ENCODE data around the gene RIT2. TPM values are rescaled to one million over a fixed set of nuclear protein-coding genes. Genes with fewer than 3 reads are reported as not detected.

The RIT2 gene
- polyA plus RNA-seq, 4 donors, result 0.27 TPM; not detected in 3

- FAIRE-seq, result no peak
Observed at GRCh38 chr18:42950732-42951131, 164.8 kb downstream of the RIT2 start.

GRCh38 chr18:42948831-42949230, 166.7 kb downstream of the RIT2 start:
- no peaks in the 10 kb centered on the region for H3K27me3 ChIP-seq (ENCODE audit: control insufficient read depth in 3 of 3, insufficient read depth in 3 of 3, low read length in 3 of 3)
- H3K9me3 ChIP-seq (ENCODE audit: control insufficient read depth in 2 of 2, insufficient read depth in 1 of 2, low read depth in 1 of 2, low read length in 1 of 2), result no peaks in the 10 kb centered on the region
- H3K36me3 ChIP-seq (ENCODE audit: control insufficient read depth in 3 of 3, insufficient read depth in 2 of 3, low read depth in 1 of 3, low read length in 3 of 3), result no peaks in the 10 kb centered on the region
- FAIRE-seq (no peak), DNase-seq (no peak)
- H3K4me1 ChIP-seq (ENCODE audit: control insufficient read depth in 3 of 3, insufficient read depth in 2 of 3, low read depth in 1 of 3, low read length in 2 of 3), result no peaks in the 10 kb centered on the region
- H3K27ac ChIP-seq (ENCODE audit: low read depth in 1 of 3, low read length in 2 of 3), result no peak overlapping the region
- 73 to 85% (median 76%) methylated on average over 1 of the region's 1 CpG for WGBS, 3 donors
- no peak overlapping the region for H3K4me3 ChIP-seq (ENCODE audit: low read depth in 1 of 3, low read length in 3 of 3)

More at GRCh38 chr18:42950732-42951131, 164.8 kb downstream of the RIT2 start:
- H3K27me3 ChIP-seq (ENCODE audit: control insufficient read depth in 3 of 3, insufficient read depth in 3 of 3, low read length in 3 of 3), result no peaks in the 10 kb centered on the region
- no peak overlapping the region for H3K27ac ChIP-seq (ENCODE audit: low read depth in 1 of 3, low read length in 2 of 3)
- no peaks in the 10 kb centered on the region for H3K9me3 ChIP-seq (ENCODE audit: control insufficient read depth in 2 of 2, insufficient read depth in 1 of 2, low read depth in 1 of 2, low read length in 1 of 2)
- no peak overlapping the region for H3K4me3 ChIP-seq (ENCODE audit: low read depth in 1 of 3, low read length in 3 of 3)
- H3K4me1 ChIP-seq (ENCODE audit: control insufficient read depth in 3 of 3, insufficient read depth in 2 of 3, low read depth in 1 of 3, low read length in 2 of 3), result no peaks in the 10 kb centered on the region
- no peaks in the 10 kb centered on the region for H3K36me3 ChIP-seq (ENCODE audit: control insufficient read depth in 3 of 3, insufficient read depth in 2 of 3, low read depth in 1 of 3, low read length in 3 of 3)
- DNase-seq, result no peak

DNA sequence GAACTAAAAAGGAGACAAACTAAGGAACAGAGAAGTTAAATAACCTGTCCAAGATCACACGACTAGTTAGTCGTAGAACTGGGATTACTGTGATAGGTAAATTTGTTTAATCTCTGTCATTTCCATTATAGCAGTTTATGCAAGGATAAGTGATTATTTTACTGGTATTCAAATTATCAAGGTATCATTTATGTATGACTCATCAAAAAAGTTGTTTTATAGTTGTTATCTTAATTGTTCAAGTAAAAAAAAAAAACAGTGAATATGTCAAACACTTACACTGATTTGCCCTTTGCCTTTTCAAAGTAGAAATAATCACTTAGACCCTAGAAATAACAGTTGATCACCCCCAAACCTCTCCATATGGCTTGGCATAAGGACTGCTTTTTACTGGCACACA, 173.6 kb downstream of the RIT2 start:
- no peak overlapping the region for H3K27ac ChIP-seq (ENCODE audit: low read depth in 1 of 3, low read length in 2 of 3)
- no peaks in the 10 kb centered on the region for H3K36me3 ChIP-seq (ENCODE audit: control insufficient read depth in 3 of 3, insufficient read depth in 2 of 3, low read depth in 1 of 3, low read length in 3 of 3)
- H3K4me1 ChIP-seq (ENCODE audit: control insufficient read depth in 3 of 3, insufficient read depth in 2 of 3, low read depth in 1 of 3, low read length in 2 of 3), result no peaks in the 10 kb centered on the region
- H3K27me3 ChIP-seq (ENCODE audit: control insufficient read depth in 3 of 3, insufficient read depth in 3 of 3, low read length in 3 of 3), result no peaks in the 10 kb centered on the region
- WGBS, 3 donors, result 21 to 68% (median 33%) methylated on average over 2 of the region's 2 CpGs
- H3K4me3 ChIP-seq (ENCODE audit: low read depth in 1 of 3, low read length in 3 of 3), result no peak overlapping the region
- FAIRE-seq (no peak), DNase-seq (no peak)
- peaks cover 0 to 6% of the 10 kb centered on the region in 2 donors for H3K9me3 ChIP-seq (ENCODE audit: control insufficient read depth in 2 of 2, insufficient read depth in 1 of 2, low read depth in 1 of 2, low read length in 1 of 2)

DNA sequence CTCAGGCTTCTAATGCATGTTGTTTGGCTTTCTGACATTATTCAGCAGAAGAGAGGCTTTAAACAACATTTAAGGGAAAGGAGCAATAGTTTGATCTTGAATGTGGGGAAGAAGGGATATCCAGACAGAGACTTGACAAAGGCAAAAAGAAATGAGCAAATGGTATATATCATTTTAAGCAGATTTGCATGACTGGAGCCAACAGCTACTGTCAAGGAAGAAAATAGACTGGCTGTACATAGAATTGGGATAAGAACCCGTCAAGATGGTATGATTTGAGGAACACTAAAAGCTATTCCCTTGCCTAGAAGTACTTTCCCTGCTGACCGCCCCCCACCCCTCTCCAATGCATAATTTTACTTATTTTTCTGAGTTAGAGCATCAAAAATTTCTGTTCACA, 174.5 kb downstream of the RIT2 start:
- FAIRE-seq (no peak), DNase-seq (no peak)
- H3K4me1 ChIP-seq (ENCODE audit: control insufficient read depth in 3 of 3, insufficient read depth in 2 of 3, low read depth in 1 of 3, low read length in 2 of 3), result no peaks in the 10 kb centered on the region

DNA sequence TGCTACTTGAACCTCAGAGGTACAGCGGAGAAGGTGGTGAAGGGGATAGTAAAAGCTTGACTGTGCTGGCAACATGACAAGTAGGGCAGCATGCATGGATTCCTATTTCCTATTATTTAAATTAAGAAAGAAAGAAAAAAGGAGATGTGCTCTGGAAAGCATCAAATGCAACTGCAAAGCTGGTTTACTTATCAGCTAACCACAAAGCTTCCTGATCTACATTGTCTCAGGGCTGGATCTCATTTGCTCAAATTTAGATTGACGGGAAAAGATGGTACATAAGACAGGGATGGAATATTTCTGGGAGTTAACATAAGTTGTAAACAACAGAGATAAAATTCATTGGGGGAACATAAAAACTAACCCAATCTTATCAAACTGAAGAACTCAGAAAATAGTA, 178.0 kb downstream of the RIT2 start:
- Histone ChIP-seq H3K36me3 (ENCODE audit: control insufficient read depth in 3 of 3, insufficient read depth in 2 of 3, low read depth in 1 of 3, low read length in 3 of 3) (no peaks in the 10 kb centered on the region), H3K4me3 (ENCODE audit: low read depth in 1 of 3, low read length in 3 of 3) (no peak overlapping the region), H3K9me3 (ENCODE audit: control insufficient read depth in 2 of 2, insufficient read depth in 1 of 2, low read depth in 1 of 2, low read length in 1 of 2) (no peaks in the 10 kb centered on the region), H3K27me3 (ENCODE audit: control insufficient read depth in 3 of 3, insufficient read depth in 3 of 3, low read length in 3 of 3) (no peaks in the 10 kb centered on the region), H3K4me1 (ENCODE audit: control insufficient read depth in 3 of 3, insufficient read depth in 2 of 3, low read depth in 1 of 3, low read length in 2 of 3) (no peaks in the 10 kb centered on the region), H3K27ac (ENCODE audit: low read depth in 1 of 3, low read length in 2 of 3) (no peak overlapping the region)
- FAIRE-seq (no peak), DNase-seq (no peak)
- 70 to 81% (median 80%) methylated on average over 2 of the region's 2 CpGs for WGBS, 3 donors

More for the DNA sequence above, 174.5 kb downstream of the RIT2 start:
- WGBS, 3 donors, result 49 to 78% (median 64%) methylated on average over 2 of the region's 2 CpGs
- Histone ChIP-seq H3K4me3 (ENCODE audit: low read depth in 1 of 3, low read length in 3 of 3) (no peak overlapping the region), H3K27me3 (ENCODE audit: control insufficient read depth in 3 of 3, insufficient read depth in 3 of 3, low read length in 3 of 3) (no peaks in the 10 kb centered on the region), H3K27ac (ENCODE audit: low read depth in 1 of 3, low read length in 2 of 3) (no peak overlapping the region), H3K9me3 (ENCODE audit: control insufficient read depth in 2 of 2, insufficient read depth in 1 of 2, low read depth in 1 of 2, low read length in 1 of 2) (peaks cover 0 to 6% of the 10 kb centered on the region in 2 donors), H3K36me3 (ENCODE audit: control insufficient read depth in 3 of 3, insufficient read depth in 2 of 3, low read depth in 1 of 3, low read length in 3 of 3) (no peaks in the 10 kb centered on the region)

- no peak for DNase-seq
- FAIRE-seq, result no peak
- Histone ChIP-seq H3K9me3 (ENCODE audit: control insufficient read depth in 2 of 2, insufficient read depth in 1 of 2, low read depth in 1 of 2, low read length in 1 of 2) (no peaks in the 10 kb centered on the region), H3K36me3 (ENCODE audit: control insufficient read depth in 3 of 3, insufficient read depth in 2 of 3, low read depth in 1 of 3, low read length in 3 of 3) (no peaks in the 10 kb centered on the region), H3K4me3 (ENCODE audit: low read depth in 1 of 3, low read length in 3 of 3) (no peak overlapping the region), H3K27me3 (ENCODE audit: control insufficient read depth in 3 of 3, insufficient read depth in 3 of 3, low read length in 3 of 3) (no peaks in the 10 kb centered on the region), H3K4me1 (ENCODE audit: control insufficient read depth in 3 of 3, insufficient read depth in 2 of 3, low read depth in 1 of 3, low read length in 2 of 3) (no peaks in the 10 kb centered on the region), H3K27ac (ENCODE audit: low read depth in 1 of 3, low read length in 2 of 3) (no peak overlapping the region)
- 48 to 71% (median 50%) methylated on average over 2 of the region's 2 CpGs for WGBS, 3 donors
Observed at GRCh38 chr18:42936289-42936688, 179.2 kb downstream of the RIT2 start.

GRCh38 chr18:42931491-42931890, 184.0 kb downstream of the RIT2 start:
- H3K27me3 ChIP-seq (ENCODE audit: control insufficient read depth in 3 of 3, insufficient read depth in 3 of 3, low read length in 3 of 3), result no peaks in the 10 kb centered on the region
- H3K36me3 ChIP-seq (ENCODE audit: control insufficient read depth in 3 of 3, insufficient read depth in 2 of 3, low read depth in 1 of 3, low read length in 3 of 3), result no peaks in the 10 kb centered on the region
- WGBS, 3 donors, result 17 to 38% (median 28%) methylated on average over 3 of the region's 3 CpGs
- no peaks in the 10 kb centered on the region for H3K4me1 ChIP-seq (ENCODE audit: control insufficient read depth in 3 of 3, insufficient read depth in 2 of 3, low read depth in 1 of 3, low read length in 2 of 3)
- no peak overlapping the region for H3K4me3 ChIP-seq (ENCODE audit: low read depth in 1 of 3, low read length in 3 of 3)
- H3K27ac ChIP-seq (ENCODE audit: low read depth in 1 of 3, low read length in 2 of 3), result no peak overlapping the region
- FAIRE-seq (no peak), DNase-seq (no peak)
- H3K9me3 ChIP-seq (ENCODE audit: control insufficient read depth in 2 of 2, insufficient read depth in 1 of 2, low read depth in 1 of 2, low read length in 1 of 2), result no peaks in the 10 kb centered on the region

- H3K27me3 ChIP-seq (ENCODE audit: control insufficient read depth in 3 of 3, insufficient read depth in 3 of 3, low read length in 3 of 3), result no peaks in the 10 kb centered on the region
- no peak for FAIRE-seq
- H3K27ac ChIP-seq (ENCODE audit: low read depth in 1 of 3, low read length in 2 of 3), result no peak overlapping the region
- DNase-seq, result no peak
- WGBS, 3 donors, result 73 to 87% (median 83%) methylated on average over 3 of the region's 3 CpGs
- no peaks in the 10 kb centered on the region for H3K4me1 ChIP-seq (ENCODE audit: control insufficient read depth in 3 of 3, insufficient read depth in 2 of 3, low read depth in 1 of 3, low read length in 2 of 3)
- no peak overlapping the region for H3K4me3 ChIP-seq (ENCODE audit: low read depth in 1 of 3, low read length in 3 of 3)
- H3K9me3 ChIP-seq (ENCODE audit: control insufficient read depth in 2 of 2, insufficient read depth in 1 of 2, low read depth in 1 of 2, low read length in 1 of 2), result no peaks in the 10 kb centered on the region
- H3K36me3 ChIP-seq (ENCODE audit: control insufficient read depth in 3 of 3, insufficient read depth in 2 of 3, low read depth in 1 of 3, low read length in 3 of 3), result no peaks in the 10 kb centered on the region
Observed at GRCh38 chr18:42929857-42930256, 185.6 kb downstream of the RIT2 start.

- no peak for FAIRE-seq
- Histone ChIP-seq H3K36me3 (ENCODE audit: control insufficient read depth in 3 of 3, insufficient read depth in 2 of 3, low read depth in 1 of 3, low read length in 3 of 3) (no peaks in the 10 kb centered on the region), H3K4me3 (ENCODE audit: low read depth in 1 of 3, low read length in 3 of 3) (no peak overlapping the region), H3K9me3 (ENCODE audit: control insufficient read depth in 2 of 2, insufficient read depth in 1 of 2, low read depth in 1 of 2, low read length in 1 of 2) (no peaks in the 10 kb centered on the region), H3K27ac (ENCODE audit: low read depth in 1 of 3, low read length in 2 of 3) (no peak overlapping the region), H3K4me1 (ENCODE audit: control insufficient read depth in 3 of 3, insufficient read depth in 2 of 3, low read depth in 1 of 3, low read length in 2 of 3) (no peaks in the 10 kb centered on the region), H3K27me3 (ENCODE audit: control insufficient read depth in 3 of 3, insufficient read depth in 3 of 3, low read length in 3 of 3) (no peaks in the 10 kb centered on the region)
- WGBS, 3 donors, result 73 to 82% (median 77%) methylated on average over 1 of the region's 1 CpG
- no peak for DNase-seq
Observed at GRCh38 chr18:42929181-42929580, 186.3 kb downstream of the RIT2 start.
